ENCODE measurements around the gene FBXW10.
"Not testable (repeated sequence)": the region's sequence is repeated elsewhere in the genome, so short reads cannot be mapped to it uniquely, and the experiment has no call there.

Gene FBXW10

DNA sequence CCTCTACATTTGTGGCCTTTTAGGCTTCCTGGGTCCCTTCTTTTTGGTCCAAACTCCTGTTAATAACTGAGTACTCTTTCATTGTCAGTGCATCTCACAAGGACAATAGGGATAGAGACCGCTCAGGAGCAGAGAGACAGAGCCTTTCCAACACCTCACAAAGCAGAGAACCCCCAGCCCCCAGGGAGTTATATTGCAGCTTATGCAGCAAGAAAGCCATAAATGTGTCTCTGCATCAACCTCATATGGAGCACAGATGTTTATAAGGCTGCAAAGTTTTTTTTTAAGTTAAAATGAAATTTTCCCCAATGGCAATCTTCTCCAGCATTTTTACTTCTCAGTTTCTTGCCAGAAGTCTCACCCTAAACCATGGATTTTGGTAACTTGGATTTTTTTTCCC lies 6.4 kb downstream of the FBXW10 start:
- not testable (repeated sequence) for DNase-seq

DNA sequence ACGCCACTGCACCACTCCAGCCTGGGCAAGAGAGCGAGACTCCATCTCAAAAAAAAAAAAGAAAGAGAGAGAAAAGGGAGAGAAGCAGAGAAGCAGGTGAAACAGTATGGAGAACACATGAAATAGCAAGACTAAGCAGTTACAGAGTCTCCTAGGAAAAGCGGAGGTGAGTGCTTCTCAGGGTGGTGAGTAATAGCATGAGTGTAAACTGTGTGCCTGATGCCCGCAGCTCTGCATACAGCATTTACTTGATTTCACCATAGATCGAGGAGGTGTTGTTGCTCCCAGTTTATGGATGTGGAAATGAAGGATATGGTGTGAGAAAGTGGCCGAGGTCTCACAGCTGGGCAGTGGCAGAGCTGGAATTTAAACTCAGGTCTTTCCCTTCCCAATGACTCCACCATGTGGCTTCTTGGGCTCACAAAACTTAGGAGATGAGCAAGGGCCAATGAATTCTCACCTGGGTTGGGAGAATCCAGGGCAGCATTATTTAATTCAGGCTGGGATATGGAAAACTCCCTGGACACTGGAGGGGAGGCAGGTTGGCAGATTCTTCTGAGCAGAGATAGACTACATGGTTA lies 10.1 kb downstream of the FBXW10 start:
- not testable (repeated sequence) for DNase-seq

DNA sequence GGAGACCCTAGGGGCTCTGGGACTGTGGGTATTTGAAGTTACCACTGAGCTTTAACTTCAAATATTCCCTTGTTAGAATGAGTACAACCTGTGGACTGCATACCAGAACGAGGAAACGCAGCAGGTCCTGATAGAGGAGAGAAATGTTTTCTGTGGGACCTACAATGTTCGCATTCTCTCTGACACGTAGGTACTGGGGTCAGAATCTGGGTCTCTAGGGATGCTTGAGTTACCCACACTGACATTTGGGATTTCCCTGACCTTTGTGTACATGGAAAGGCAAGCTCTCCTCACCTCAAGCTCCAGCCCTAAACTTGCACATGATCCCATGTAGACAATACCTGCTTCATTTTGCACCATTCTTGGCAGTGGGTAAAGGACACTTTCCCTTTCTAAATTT lies 12.1 kb downstream of the FBXW10 start:
- DNase-seq: not testable (repeated sequence)

DNA sequence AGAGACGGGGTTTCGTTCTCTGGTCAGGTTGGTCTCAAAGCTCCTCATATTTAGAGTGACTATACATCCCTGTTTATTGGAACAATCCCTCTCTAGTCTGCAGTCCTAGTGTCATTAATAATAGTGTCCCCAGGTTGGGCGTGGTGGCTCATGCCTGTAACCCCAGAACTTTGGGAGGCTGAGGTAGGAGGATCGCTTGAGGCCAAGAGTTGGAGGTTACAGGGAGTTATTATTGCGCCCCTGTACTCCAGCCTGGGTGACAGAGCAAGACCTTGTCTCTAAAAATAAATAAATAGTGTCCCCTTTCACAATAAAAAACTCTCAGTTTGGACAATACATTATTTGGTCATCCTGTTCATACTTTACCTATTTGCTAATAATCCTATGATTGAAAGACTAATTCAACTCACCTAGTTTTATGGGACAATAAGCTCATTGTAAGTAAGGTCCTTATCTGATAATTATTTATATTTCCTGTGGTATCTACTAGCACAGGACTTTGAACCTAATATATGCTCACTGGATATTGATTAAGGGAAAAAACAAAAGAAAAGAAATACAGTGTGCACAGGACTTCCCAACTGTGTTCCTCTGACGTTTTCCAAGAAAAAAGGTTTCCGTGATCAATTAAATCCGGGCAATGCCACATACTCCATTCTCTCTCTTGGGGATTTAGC lies 13.7 kb downstream of the FBXW10 start:
- DNase-seq: not testable (repeated sequence)

DNA sequence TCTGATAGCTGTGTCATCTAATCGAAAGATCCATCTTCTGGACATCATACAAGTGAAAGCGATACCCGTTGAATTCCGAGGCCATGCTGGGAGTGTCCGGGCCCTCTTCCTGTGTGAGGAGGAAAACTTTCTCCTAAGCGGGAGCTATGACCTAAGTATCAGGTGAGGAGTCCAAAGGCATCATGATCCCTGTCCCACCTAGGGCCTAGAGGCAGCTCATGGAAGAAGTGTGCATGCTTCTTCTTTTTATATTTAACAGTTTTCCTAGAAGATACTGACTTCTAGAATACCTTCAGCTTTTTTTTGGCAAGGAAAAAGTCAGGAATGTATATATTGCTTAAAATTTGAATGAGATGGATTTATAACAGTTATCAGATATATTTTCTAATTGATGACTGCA lies 14.5 kb downstream of the FBXW10 start:
- not testable (repeated sequence) for DNase-seq

DNA sequence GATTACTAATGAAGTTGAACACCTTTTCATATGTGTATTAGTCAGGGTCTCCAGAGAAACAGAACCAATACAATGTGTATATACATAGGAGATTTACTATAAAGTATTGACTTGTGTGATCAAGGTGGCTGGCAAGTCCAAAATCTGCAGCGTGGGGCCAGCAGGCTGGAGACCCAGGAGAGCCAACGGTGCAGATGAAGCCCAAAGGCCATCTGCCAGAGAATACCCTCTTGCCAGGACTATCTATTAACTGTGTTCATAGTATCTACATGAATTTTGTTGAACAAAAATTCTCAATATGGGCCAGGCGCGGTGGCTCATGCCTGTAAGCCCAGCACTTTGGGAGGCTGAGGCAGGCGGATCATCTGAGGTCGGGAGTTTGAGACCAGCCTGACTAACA lies 16.4 kb downstream of the FBXW10 start:
- not testable (repeated sequence) for DNase-seq

DNA sequence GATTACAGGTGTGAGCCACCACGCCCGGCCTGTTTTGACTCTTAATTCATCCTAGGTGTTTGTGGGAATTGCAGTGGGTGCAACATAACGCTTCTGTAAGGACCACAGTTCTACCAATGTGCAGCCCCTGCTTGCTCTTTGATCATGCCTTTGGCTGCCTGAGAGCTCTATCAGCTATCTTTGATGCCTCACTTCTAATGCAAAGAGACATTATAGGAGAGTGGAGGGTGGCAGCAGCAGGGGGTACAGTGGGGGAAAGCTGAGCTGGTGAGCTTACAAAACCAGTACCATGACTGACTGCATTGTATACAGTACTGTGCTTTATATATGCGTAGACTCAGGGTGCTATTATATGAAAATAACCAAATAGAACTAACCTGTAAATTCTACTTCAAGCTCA lies 26.7 kb downstream of the FBXW10 start:
- not testable (repeated sequence) for DNase-seq

DNA sequence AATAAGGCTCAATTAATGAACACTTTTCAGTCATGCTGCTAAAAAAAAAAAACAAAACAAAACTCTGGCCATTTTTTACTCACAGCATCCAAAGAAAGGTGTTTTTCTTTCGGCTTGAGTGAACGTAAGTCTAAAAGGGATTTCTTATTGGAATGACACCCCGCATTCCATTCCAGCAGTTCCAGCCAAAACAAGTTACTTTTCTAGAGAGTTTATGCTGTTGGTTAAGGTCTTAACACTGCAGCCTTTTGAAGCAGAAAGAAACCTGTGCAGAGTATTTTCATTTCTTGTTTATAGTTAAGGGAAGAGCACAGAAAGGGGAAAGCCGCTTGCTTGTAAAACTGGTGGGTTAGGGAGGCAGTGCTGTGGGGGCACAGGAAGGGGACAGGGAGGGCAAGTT lies 27.2 kb downstream of the FBXW10 start:
- DNase-seq: not testable (repeated sequence)

DNA sequence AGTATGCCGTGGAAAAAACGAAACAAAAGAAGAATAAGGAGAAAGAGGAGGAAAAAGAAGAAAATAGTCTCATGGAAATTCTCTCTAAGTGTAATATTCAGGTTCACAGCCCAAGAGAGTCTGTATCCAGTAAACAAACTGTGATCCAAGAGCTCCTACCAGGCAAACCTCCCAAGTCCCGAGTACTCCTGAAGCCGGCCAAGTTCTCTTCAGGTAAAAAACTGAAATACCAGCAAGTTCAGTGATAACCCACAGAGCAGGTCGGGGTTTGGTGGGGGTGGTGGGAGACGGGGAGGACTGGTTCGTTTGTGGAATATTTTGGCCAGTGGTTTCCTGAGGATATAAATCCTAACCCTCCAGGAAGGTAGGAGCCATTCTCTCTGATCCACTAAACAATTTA lies 28.6 kb downstream of the FBXW10 start:
- DNase-seq: no peak

DNA sequence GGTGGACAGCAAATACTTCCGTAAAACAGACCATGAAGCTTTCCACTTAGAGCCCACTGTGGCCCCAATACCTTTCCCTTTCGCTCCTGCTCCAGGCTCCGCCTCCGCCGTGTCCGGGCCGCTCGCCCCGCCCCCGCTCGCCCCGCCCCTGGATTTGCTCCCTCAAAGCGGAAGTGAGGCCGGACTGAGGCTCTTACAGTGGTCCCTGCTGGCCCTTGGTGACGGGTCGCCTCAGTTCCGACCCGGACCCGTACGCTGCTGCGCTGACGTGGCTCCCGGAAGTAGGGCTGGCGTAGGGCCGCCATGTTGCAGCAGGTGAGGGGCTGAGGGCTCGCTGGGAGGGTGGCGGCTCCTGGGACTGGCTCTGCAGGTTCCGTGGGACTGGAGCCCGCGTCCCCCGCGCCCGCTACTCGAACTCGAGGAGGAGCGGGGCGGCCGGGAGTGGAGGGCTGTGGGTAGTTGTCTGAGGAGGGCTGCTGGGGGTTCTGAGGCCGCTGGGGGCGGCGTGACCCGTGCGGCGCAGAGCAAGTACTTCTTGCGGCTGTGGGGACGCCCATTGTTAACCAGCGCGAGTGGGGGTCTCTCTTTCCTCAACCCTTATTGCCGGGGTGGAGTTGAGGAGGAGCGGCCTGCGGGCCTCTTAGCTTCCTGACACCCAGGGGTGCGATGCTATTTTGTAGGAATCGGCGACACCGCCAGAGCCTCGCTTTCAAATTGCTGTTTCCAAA lies 37.3 kb downstream of the FBXW10 start, which contains the start of gene TVP23B:
Gene TVP23B (plus strand): TSS at position 193 of the 728 bp plus-strand sequence. CDS start 111 bp downstream, at position 304.
- peak; percentile 97 for DNase-seq

DNA sequence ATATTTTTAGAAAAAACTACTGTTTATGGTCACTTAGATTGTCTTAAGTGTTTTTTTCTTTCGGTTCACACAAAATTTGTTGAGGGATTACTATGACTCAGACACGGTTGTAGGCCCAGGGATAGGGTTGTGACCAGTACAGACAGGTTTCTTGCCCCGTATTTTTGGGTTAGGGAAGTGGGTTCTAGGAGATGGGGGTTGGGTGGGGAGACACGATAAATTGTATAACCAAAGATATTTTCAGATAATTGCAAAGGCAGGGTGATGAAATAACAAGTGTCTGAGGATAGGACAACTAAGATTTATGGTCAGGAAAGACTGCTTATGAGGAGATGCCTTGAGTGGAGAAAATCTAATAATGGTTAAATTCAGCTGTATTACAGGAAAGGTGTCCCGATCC lies 38.0 kb downstream of the FBXW10 start:
- not testable (repeated sequence) for DNase-seq

DNA sequence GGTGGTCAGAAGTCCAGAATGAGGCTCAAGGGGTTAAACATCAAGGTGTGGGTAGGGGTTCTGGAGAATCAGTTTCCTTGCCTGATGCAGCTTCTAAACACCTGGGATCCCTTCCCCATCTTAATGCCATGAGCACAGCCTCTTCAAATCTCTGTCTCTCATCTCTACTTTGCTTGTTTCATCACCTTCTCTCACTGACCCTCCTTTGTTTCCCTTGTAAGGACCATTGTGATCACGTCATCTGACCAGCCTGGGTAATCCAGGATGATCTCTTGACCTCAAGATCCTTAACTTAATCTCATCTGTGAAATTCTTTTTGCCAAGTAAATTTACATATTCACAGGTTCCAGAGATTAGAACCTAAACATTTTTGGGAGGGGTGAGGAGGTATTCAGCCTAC lies 42.1 kb downstream of the FBXW10 start:
- not testable (repeated sequence) for DNase-seq

DNA sequence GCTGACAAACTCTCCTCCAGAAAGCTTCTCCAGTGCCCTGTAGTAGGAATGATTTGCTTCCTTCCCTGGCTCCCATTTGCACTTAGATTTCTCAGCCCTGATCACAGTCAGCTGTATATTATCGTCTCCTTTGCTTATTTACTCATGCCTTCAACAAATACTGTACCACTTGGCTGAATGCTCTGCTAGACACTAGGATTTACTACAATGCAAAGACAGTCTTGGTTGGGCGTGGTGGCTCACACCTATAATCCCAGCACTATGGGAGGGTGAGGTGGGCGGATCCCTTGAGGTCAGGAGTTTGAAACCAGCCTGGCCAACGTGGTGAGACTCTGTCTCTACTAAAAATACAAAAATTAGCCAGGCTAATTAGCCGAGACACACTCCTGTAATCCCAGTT lies 43.0 kb downstream of the FBXW10 start:
- DNase-seq: not testable (repeated sequence)

DNA sequence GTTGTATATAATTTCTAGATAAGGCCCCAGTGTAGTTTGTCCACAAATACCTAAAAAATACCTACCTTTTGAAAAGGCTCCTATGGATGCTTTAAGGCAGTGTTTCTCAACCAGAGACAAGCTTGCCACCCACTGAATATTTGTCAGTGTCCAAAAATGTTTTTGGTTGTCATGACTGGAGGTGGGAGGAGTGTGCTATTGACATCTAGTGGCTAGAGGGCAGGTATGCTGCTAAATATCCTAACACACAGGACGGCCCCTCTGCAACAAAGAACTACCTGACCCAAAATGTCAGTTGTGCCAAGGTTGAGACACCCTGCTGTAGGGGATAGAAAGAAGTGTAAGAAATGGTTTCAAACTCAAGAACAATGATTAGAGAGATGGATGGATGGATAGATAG lies 47.5 kb downstream of the FBXW10 start:
- DNase-seq: not testable (repeated sequence)

DNA sequence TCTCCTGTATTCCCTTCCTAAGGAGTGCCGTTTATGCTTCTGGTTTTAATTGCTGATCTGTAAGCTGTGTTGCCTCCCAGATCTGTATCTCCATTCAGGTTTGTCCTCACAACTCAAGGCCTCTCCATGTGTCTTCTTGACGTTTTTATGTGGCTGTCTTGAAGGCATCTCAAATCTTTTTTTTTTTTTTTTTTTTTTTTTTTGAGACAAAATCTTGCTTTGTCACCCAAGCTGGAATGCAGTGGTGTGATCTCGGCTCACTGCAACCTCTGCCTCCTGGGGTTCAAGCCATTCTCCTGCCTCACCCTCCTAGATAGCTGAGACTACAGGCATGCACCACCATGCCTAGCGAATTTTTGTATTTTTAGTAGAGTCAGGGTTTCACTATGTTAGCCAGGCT lies 51.0 kb downstream of the FBXW10 start:
- not testable (repeated sequence) for DNase-seq

DNA sequence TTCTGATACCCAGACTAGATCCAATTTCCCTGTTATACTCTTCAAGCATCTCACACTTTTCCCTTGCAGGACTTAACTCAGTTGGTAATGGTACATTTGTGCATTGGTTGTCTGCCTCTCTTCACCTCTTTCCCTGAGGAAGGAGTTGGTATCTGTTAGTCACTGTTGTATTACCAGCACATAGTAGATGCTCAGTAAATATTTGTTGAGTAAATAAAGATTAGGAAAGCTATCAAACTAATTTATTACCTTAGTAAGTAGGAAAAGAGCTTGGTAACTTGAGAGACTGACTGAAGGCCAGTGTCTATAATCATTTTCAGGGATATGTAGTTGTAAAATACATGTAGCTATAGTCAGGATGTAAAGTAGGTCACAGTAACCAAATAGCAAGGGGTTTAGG lies 53.0 kb downstream of the FBXW10 start:
- not testable (repeated sequence) for DNase-seq

DNA sequence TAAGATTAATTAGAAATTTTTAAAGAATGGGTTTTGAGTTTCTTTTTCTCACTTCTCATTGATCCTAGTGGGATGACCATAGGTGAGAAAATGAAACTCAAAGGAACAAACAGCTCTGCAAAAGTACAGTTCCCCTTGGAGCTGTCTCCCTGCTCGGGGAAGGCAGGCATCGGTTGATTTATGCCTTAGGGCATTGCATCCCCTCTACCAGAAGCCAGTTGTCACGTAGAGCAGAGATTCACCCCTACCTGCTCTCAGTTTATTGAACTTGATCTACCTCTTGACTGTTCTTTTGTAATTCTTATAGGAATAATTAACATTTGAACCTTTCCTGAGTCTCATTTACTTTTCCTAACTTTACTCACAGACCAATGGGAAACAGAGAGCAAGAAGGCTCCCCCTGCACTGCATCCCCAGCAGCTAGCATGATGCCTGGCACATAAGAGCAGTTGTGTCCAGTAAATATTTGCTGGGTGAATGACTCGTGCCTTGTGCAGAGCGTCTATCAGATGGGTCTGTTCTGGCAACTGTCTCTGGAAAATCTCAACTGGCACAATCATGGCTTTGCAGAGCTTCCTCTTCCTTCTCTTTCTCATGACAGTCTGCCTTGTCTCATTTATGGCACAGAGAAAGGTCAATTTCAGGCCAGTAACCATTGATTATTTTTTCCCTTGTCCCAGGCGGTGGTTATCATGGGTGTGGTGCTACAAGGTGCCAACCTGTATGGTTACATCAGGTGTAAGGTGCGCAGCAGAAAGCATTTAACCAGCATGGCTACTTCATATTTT lies 59.8 kb downstream of the FBXW10 start:
- not testable (repeated sequence) for DNase-seq

DNA sequence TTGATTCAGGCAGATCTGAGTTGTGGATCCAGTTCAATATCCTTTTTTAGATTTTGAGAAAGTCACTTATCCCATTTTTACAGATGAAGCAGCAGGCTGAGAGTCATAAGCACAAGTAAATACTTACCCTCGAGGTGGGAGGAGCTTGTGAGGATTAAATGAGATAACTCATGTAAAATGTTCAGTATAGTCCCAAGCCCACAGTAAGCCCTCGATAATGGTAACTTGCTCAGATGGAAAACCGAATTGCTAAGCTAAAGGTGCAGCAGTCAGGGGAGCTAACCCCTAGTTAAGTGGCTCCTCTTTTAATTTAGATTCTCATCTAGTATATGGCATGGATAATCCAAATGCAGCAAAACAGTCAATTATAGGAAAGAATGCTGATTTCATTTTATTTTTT lies 72.1 kb downstream of the FBXW10 start:
- DNase-seq: not testable (repeated sequence)

DNA sequence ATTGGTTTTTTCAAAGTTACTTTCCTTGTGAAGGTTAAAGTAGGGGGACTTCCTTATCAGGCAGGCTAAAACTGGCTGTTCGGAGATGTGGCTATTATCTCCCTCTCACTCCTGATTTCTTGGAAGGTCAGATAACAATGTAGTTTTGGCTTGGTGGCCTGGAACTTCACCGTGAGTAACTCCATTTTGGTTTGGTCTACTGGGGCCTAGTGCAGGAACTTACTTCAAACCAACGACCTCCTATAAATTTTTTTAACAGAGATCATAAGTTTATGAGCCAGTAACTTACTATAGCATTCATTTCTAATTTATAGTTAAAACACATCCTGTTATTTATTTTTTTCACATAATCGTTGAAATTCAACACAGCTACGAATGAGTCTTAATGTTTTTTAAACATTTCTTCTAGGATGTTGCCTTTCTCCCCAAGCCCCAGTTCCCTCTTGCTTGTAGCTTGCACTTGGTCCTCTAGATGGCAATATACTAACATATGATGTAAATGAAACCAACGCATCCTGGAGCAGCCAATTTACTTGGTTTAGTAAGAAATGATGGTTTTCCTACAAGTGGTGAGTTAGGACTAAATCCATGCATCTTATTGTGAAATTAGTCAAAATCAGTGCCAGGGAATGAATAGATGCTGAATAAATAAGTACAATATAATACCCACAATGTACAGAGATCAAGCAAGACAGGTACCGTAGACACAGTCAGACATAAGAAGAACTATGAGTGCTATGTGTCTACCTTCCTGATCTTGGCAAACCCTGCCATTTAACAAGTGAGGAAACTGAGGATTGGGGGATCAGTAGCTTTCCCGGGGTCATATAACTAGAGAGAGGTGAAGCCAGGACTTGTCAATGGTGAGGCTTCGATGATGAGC lies 72.9 kb downstream of the FBXW10 start:
- peak; percentile 24 for DNase-seq

DNA sequence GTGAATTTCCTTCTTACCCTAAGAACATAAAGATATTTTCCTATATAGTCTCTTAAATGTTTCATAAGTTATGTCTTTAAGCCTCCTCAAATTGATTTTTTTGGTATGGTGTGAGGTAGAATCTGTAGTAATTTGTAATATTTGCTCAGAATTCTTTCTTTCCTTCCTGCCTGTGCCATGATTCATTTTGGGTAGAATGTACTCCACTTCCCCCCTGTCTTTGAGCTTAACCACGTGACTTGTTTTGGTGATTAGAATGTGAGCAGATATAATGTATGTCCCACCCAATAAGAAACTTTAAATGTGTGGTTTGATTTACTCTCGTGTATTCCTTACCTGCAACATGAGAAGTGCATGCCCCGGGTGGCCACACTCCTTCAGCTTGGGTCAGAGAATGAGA lies 77.6 kb downstream of the FBXW10 start:
- not testable (repeated sequence) for DNase-seq

DNA sequence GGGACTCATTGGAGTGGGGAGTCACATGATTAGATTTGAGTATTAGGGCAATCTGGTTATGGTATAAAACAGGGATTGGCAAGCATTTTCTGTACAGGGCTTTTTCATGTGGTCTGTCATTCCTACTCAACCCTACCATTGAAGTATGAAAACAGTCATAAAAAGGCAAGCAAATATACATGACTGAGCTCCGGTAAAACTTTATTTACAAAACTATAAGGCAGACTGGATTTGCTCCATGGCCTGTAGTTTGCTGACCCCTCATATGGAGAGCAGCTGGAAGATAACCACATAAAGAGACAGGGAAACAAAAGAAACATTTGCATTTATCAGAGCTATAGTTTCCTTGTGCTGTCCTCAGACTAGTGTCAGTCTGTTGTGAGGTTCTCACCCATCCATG lies 83.8 kb downstream of the FBXW10 start:
- not testable (repeated sequence) for DNase-seq
